Chondrocyte (in vitro differentiated cells): ENCODE data around the gene ALPL. TPM values are rescaled to one million over a fixed set of nuclear protein-coding genes. Genes with fewer than 3 reads are reported as not detected.

ENCODE experiments used
- DNase-seq: peaks from one replicate; pipeline ENCODE4 v3.0.0; 2021; ENCODE audit warnings: mixed read lengths, low spot score
- H3K27ac Mint-ChIP-seq: one replicate; pipeline ENCODE4 v1.8.0; 2021; ENCODE audit warnings: mild to moderate bottlenecking, moderate library complexity, mixed read lengths; ENCODE audit not compliant: unreplicated experiment
- H3K27me3 Mint-ChIP-seq: 2 replicates; pipeline ENCODE4 v1.8.0; 2021; ENCODE audit warnings: low read depth, mixed read lengths
- H3K36me3 Mint-ChIP-seq: 2 replicates; pipeline ENCODE4 v1.8.0; 2021; ENCODE audit warnings: low read depth, mixed read lengths
- H3K4me1 Mint-ChIP-seq: 2 replicates; pipeline ENCODE4 v1.8.0; 2021; ENCODE audit warnings: low read depth, mild to moderate bottlenecking, mixed read lengths
- H3K4me3 Mint-ChIP-seq: one replicate; pipeline ENCODE4 v1.8.0; 2021; ENCODE audit warnings: mild to moderate bottlenecking, moderate library complexity, mixed read lengths; ENCODE audit not compliant: unreplicated experiment
- H3K9me3 Mint-ChIP-seq: 2 replicates; pipeline ENCODE4 v1.8.0; 2021; ENCODE audit warnings: low read depth, mixed read lengths
- total RNA-seq: library from RNA; stranded (reverse); gene quantifications from 3 replicates; pipeline ENCODE4 v1.2.1, GENCODE V29; 2021
- TF ChIP-seq, protein P1 (sequence below): fragments of 200-600 bp; sonication (generic); IDR thresholded peaks from 2 replicates; pipeline ENCODE4 v1.5.0; 2021; ENCODE audit warnings: antibody characterized with exemption, mild to moderate bottlenecking, moderate library complexity

The ALPL gene
- total RNA-seq, 1 donor from 2014 or later = 19.2 TPM

DNA sequence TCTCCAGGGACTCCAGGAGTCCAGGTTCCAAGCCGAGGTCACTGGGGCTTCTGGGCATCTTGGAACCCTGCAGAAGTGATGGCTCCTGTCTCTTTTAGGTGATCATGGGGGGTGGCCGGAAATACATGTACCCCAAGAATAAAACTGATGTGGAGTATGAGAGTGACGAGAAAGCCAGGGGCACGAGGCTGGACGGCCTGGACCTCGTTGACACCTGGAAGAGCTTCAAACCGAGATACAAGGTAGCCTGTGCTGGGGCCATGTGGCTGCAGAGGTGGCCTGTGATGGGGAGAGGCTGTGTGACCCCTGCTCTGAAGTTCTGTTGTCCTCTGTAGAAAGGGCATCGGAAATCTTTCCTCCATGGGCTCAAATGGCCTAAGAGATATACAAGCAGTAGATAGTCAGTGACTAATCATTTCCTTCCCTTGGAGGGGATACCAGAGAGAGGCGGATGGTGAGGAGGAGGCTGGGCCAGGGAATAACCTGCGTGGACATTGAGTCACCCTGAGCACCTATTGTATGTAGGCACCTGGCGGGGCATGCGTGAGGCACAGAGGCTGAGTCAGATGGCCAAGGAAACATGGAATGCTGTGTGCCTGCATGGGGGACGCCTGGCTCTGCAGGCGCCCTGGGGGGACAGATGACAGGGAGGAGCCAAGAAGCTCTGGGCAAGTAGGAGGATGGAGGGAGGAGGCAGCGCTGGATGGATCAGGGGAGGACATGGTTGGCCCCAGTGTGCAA, 59.0 kb downstream of the ALPL start:
- DNase-seq = peak; percentile 79
- Mint-ChIP-seq H3K27ac (peak overlapping the region; percentile 91), H3K4me1 (peaks cover 38% of the 10 kb centered on the region), H3K4me3 (peak overlapping the region; percentile 50), H3K36me3 (no peaks in the 10 kb centered on the region), H3K27me3 (no peaks in the 10 kb centered on the region), H3K9me3 (peaks cover 4% of the 10 kb centered on the region)
- TF ChIP-seq, protein P1, sequence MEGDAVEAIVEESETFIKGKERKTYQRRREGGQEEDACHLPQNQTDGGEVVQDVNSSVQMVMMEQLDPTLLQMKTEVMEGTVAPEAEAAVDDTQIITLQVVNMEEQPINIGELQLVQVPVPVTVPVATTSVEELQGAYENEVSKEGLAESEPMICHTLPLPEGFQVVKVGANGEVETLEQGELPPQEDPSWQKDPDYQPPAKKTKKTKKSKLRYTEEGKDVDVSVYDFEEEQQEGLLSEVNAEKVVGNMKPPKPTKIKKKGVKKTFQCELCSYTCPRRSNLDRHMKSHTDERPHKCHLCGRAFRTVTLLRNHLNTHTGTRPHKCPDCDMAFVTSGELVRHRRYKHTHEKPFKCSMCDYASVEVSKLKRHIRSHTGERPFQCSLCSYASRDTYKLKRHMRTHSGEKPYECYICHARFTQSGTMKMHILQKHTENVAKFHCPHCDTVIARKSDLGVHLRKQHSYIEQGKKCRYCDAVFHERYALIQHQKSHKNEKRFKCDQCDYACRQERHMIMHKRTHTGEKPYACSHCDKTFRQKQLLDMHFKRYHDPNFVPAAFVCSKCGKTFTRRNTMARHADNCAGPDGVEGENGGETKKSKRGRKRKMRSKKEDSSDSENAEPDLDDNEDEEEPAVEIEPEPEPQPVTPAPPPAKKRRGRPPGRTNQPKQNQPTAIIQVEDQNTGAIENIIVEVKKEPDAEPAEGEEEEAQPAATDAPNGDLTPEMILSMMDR = no peak

DNA sequence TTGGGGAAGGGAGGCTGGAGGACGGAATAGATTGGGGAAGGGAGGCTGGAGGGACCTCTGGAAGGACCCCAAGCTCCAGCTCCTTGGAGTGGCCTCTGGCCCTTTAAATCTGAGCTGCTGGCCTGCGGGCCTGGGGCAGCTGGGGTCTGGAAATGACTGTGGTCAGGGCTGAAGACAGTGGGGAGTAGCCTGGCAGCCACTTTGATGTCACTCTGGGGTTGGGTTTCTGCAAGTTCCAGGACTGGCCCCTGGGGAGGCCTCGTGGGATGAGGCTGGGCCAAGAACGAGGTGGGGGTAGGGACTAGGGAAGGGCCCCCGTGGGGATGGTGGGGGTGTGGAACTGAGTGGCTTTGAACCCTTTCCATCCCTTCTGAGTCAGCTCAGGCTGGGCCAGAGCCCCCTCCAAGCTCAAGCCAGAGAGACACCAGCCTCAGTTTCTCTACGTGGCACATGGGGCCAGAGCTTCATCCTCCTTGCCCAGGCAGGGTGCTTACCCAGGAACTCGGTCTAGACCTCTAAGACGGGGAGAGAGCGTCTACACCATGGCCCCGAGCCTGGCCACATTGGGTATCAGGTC, 59.7 kb downstream of the ALPL start:
- H3K27ac Mint-ChIP-seq = peak overlapping the region; percentile 91
- no peak overlapping the region for H3K4me3 Mint-ChIP-seq
- H3K4me1 Mint-ChIP-seq = peaks cover 39% of the 10 kb centered on the region
- peak; percentile 78 for DNase-seq
- H3K27me3 Mint-ChIP-seq = no peaks in the 10 kb centered on the region
- H3K36me3 Mint-ChIP-seq = no peaks in the 10 kb centered on the region
- H3K9me3 Mint-ChIP-seq = peaks cover 4% of the 10 kb centered on the region
- TF ChIP-seq, protein P1 = no peak

DNA sequence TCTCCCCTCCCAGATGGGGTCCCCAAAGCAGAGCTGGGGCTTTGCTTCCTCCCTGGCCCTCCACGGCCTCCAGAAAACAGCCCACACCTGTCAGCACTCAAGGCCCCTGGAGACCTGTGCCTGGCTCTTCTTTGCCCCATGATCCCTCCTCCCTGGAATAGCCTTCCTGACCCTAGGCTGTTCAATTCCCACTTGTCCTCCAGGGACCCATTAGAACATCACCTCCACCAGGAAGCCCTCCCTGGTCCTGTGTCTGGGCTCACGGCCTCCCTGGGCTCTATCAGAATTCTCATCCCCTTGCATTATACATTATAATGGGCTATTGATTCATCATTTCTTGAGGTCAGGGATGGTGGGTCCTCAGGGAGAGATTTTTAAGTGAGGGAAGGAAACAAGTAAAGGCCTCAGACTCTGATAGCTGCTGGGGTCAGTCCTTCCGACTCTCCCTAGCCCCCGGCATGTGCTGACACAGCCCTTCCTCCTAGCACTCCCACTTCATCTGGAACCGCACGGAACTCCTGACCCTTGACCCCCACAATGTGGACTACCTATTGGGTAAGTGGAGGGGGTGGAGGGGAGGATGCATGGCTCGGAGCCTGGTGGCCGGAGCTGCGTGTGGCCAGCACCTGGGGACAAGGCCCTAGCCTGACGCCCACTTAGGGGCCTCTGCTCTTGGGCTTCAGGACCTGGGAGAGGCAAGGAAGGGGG, 60.8 kb downstream of the ALPL start:
- H3K4me1 Mint-ChIP-seq = peaks cover 40% of the 10 kb centered on the region
- no peak overlapping the region for H3K27ac Mint-ChIP-seq

DNA sequence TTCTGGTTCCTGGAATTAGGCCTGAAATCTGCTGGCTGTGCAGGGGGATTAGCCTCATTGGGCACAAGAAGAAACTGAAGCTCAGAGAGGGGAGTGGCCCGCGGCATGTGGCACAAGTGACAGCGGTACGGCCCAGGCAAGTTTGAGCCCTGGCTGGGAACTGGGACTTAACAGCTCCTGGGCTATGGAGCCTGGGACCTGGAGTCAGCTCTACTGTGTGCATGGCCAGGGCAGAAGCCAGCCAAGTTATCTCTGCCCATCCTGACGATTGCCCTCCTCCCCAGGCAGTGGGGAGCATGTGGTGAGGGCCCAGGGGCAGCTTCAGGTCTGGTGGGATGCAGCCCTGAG, 61.3 kb downstream of the ALPL start:
- Mint-ChIP-seq H3K27ac (no peak overlapping the region), H3K4me1 (peaks cover 35% of the 10 kb centered on the region), H3K4me3 (no peak overlapping the region), H3K27me3 (no peaks in the 10 kb centered on the region), H3K36me3 (no peaks in the 10 kb centered on the region), H3K9me3 (peaks cover 4% of the 10 kb centered on the region)
- DNase-seq = peak; percentile 75
- TF ChIP-seq, protein P1 = no peak

More for the DNA sequence above, 60.8 kb downstream of the ALPL start:
- no peak for DNase-seq
- TF ChIP-seq, protein P1 = no peak
- peaks cover 4% of the 10 kb centered on the region for H3K9me3 Mint-ChIP-seq
- H3K4me3 Mint-ChIP-seq = no peak overlapping the region
- H3K27me3 Mint-ChIP-seq = no peaks in the 10 kb centered on the region
- H3K36me3 Mint-ChIP-seq = no peaks in the 10 kb centered on the region

DNA sequence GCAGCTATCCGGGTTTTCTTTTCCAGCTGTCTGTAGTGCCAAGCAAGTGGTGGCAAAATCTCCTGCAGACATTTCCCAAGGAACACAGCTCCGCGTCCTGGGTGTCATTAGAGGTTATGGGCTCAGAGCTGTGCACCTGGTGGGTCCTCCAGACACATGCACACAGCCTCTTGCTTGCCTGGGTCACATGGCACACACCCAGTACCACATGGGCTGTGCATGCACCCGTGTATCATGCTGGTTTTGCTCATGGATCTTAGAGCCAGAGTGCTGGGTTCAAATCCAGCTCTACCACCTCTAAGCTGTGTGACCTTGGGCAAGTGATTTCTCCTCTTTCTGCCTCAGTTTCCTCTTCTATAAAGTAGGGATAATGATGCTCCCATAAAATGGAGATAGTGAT, 61.7 kb downstream of the ALPL start:
- Mint-ChIP-seq H3K4me3 (no peak overlapping the region), H3K36me3 (no peaks in the 10 kb centered on the region), H3K27me3 (no peaks in the 10 kb centered on the region), H3K4me1 (peaks cover 32% of the 10 kb centered on the region), H3K9me3 (peaks cover 4% of the 10 kb centered on the region), H3K27ac (no peak overlapping the region)
- TF ChIP-seq, protein P1 = no peak
- no peak for DNase-seq
